ENCODE results near the gene NUDC. TPM values are rescaled to one million over a fixed set of nuclear protein-coding genes. Genes with fewer than 3 reads are reported as not detected.
A peak's percentile ranks its signal among the peaks of the same experiment; 100 is the strongest.

NUDC gene
- total and polyA plus RNA-seq, 8 donors: 56.2 to 94.6 (median 70.8) TPM

DNA sequence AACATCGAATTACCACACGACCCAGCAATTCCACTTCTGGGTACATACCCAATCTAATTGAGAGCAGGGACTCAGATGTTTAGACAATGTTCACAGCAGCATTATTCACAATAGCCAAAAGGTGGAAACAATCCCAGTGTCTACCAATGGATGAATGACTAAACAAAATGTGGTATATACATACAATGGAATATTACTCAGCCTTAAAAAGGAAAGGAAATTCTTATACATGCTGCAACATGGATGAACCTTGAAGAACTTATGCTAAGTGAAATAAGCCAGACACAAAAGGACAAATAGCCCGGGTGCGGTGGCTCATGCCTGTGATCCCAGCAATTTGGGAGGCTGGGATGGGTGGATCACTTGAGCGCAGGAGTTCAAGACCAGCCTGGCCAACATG, 31.8 kb downstream of the NUDC start:
- intact Hi-C loops (cut with DNase I): no loop called here
- Histone ChIP-seq H3K4me1 (no peaks in the 10 kb centered on the region), H3K36me3 (peaks cover 0 to 8% of the 10 kb centered on the region in 2 donors), H3K27me3 (peaks cover 0 to 16% of the 10 kb centered on the region in 2 donors), H3K27ac (no peak overlapping the region), H3K9me3 (no peaks in the 10 kb centered on the region), H3K4me3 (no peak overlapping the region)
- DNase-seq: peak in 1 of 4 donors; percentile 17
- TF ChIP-seq CTCF (IDR thresholded peaks at IDR 0.05): no peak
- ATAC-seq: no peak

GRCh38 chr1:26956321-26956720, 34.8 kb downstream of the NUDC start:
- H3K27me3 ChIP-seq: peaks cover 22 to 45% of the 10 kb centered on the region in 2 donors
- H3K9me3 ChIP-seq: no peaks in the 10 kb centered on the region
- DNase-seq: no peak
- H3K36me3 ChIP-seq: peaks cover 0 to 5% of the 10 kb centered on the region in 2 donors
- no peak for TF ChIP-seq CTCF (IDR thresholded peaks at IDR 0.05)
- intact Hi-C loops (cut with DNase I): no loop called here
- H3K4me1 ChIP-seq: peaks cover 0 to 15% of the 10 kb centered on the region in 2 donors
- ATAC-seq: no peak
- H3K27ac ChIP-seq: no peak overlapping the region
- H3K4me3 ChIP-seq: no peak overlapping the region

DNA sequence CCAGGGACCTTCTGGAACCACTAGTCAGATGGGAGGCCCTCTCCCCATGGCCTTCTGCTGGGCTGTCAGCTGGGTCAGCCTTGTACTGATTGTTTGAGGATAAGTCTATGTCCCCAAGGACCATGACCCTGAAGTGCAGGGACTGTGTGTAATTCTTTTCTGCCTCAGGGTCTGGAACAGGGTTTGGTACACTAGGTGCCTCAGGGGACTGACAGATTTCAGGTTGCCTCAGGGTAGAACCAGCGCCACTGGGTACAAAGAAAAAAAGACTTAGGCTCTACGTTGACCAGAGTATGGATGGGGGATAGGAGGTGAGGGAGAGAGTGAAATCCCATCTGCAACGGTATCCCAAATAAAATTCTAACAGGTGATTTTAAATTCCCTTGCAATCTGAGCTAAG, 35.8 kb downstream of the NUDC start:
- intact Hi-C loops (cut with DNase I): no loop called here
- H3K4me3 ChIP-seq: no peak overlapping the region
- ATAC-seq: no peak

DNA sequence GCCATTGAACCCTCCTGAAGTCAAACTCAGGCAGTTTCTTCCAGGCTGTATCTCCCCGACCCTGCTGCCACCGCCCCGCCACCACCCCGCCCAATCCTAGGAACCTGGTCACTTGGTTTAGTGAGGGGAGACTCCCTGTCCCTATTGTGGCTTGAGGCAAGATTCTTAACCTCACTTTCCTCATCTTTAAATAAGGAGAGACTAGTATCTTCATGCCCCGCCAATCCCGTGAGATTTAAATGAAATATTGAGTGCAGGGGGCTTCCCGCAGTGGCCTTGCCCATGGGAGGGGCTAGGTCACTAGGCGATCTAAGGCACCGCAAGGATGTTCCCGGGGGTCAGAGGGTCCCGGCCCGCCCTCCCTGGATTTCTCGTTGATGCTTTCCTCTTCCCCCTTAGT, 37.7 kb downstream of the NUDC start:
- DNase-seq (peak in 1 of 4 donors; percentile 23), ATAC-seq (no peak)
- intact Hi-C loops (cut with DNase I): no loop called here
- peaks cover 0 to 15% of the 10 kb centered on the region in 2 donors for H3K4me1 ChIP-seq
- H3K27me3 ChIP-seq: peaks cover 22 to 57% of the 10 kb centered on the region in 2 donors
- no peaks in the 10 kb centered on the region for H3K36me3 ChIP-seq
- peak overlapping the region; percentile 39 to 54 for H3K4me3 ChIP-seq
- no peaks in the 10 kb centered on the region for H3K9me3 ChIP-seq
- TF ChIP-seq CTCF (IDR thresholded peaks at IDR 0.05): no peak
- no peak overlapping the region for H3K27ac ChIP-seq

More for the DNA sequence above, 35.8 kb downstream of the NUDC start:
- Histone ChIP-seq H3K4me1 (peaks cover 0 to 15% of the 10 kb centered on the region in 2 donors), H3K9me3 (no peaks in the 10 kb centered on the region), H3K36me3 (no peaks in the 10 kb centered on the region), H3K27ac (no peak overlapping the region), H3K27me3 (peaks cover 22 to 54% of the 10 kb centered on the region in 2 donors)
- peak in 1 of 4 donors; percentile 8 for DNase-seq
- no peak for TF ChIP-seq CTCF (IDR thresholded peaks at IDR 0.05)

- peak; percentile 45 to 93 (median 78) for DNase-seq
- Histone ChIP-seq H3K27ac (peak within 1 kb of the TSS; percentile 15 to 30), H3K4me3 (peak within 1 kb of the TSS; percentile 39 to 54), H3K9me3 (no peaks in the 10 kb centered on the region), H3K36me3 (no peaks in the 10 kb centered on the region), H3K27me3 (peaks cover 22 to 57% of the 10 kb centered on the region in 2 donors), H3K4me1 (peaks cover 0 to 15% of the 10 kb centered on the region in 2 donors)
- intact Hi-C loops (cut with DNase I): no loop called here
- peak; percentile 98 for ATAC-seq
- TF ChIP-seq CTCF (IDR thresholded peaks at IDR 0.05): peak in 1 of 2 donors; percentile 30
Measured at GRCh38 chr1:26959722-26960624, 38.4 kb downstream of the NUDC start, which contains the start of gene KDF1. Gene KDF1, minus strand, starts transcription at chr1:26960468. Its CDS starts 8,088 bp downstream, at chr1:26952380.
